8988T (cell line): ENCODE results near the gene DNAJC3.
"Not testable (repeated sequence)": the region's sequence is repeated elsewhere in the genome, so short reads cannot be mapped to it uniquely, and the experiment has no call there.

ENCODE experiments used
- DNase-seq: peaks from one replicate; pipeline ENCODE4 v3.0.0; 2011

DNAJC3 gene, protein sequence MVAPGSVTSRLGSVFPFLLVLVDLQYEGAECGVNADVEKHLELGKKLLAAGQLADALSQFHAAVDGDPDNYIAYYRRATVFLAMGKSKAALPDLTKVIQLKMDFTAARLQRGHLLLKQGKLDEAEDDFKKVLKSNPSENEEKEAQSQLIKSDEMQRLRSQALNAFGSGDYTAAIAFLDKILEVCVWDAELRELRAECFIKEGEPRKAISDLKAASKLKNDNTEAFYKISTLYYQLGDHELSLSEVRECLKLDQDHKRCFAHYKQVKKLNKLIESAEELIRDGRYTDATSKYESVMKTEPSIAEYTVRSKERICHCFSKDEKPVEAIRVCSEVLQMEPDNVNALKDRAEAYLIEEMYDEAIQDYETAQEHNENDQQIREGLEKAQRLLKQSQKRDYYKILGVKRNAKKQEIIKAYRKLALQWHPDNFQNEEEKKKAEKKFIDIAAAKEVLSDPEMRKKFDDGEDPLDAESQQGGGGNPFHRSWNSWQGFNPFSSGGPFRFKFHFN

DNA sequence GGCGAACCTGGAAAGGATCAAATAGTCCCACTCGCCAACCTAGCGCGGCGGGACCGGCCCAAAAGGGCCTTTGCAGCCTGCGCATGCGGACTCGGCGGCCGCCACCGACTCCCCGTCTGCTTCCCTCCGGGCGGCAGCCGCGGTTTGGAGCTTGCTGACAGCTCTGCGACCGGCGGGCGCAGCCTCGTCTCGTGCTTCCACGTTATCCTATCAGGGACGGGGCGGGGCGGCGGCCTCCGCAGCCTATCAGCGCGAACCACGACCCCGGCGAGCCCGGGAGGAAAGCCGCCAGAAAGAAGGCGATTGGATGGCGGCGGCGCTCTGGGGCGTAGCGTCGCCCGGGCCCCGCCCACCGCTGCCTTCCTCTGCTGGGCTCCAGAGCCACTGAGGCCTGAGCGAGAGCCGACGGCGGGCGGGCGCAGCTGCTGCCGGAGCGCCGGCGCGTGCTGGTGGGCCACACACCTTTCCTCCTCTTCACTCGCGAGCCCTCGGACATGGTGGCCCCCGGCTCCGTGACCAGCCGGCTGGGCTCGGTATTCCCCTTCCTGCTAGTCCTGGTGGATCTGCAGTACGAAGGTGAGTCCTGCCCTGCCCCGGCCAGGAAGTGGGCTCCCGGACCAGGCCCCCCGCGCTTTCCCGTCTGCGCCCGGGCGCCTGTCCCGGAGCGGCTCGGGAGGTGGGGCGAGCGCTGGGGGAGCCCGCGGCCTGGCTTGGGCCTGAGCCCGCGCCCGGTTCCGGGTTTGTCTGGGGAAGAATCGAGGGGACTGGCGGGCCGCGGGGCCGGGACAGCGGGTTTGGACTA, at the start of gene DNAJC3:
TSS of gene DNAJC3 (plus strand) at position 378 of the 802 bp plus-strand sequence. CDS start at position 495, 117 bp downstream.
- DNase-seq: peak; percentile 86

DNA sequence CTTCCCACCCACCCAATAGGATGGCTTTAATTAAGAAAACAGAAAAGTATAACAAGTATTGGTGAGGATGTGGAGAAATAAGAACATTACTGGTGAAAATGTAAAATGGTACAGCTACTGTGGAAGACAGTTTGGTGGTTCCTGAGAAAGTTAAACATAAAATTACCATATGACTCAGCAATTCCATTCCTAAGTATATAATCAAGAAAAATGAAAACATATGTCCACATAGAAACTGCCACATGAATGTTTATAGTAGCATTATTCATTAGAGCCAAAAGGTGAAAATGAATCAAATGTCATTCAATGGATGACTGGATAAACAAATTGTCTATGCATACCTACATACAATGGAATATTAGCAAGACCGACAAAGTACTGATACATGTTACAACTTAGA, 49.3 kb upstream of the DNAJC3 start:
- DNase-seq: no peak

DNA sequence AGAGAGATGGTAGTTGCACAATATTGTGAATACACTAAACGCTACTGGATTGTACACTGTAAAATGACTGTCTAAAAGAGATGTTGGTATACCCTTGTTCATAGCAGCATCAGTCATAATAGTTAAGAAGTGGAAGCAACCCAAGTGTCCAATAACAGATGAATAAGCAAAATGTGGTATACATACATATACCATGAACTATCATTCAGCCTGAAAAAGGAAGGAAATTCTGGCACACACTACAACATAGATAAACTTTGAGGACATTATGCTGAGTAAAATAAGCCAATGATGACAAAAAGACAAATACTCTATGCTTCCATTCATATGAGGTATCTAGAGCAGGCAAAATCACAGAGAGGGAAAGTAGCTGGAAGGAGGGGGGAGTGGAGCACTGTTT, 48.5 kb upstream of the DNAJC3 start:
- DNase-seq: no peak

DNA sequence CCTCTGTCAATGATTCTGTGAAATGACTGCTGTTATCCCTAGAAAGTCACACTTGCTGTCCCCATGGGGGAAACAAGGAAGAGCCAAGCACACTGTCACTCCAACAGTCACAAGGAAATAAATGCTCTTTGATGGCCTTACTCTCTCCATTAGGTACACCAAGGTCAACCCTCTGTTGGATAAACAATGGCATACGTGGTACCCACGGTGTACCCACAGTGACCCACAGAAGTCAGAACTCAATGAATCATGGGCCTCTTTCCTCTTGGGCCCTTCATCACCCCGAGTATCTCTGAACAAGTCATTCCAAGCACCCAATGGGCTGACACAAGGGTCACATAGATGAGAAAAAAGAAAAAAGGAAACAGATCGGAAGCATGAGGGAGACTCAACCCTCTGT, 47.9 kb upstream of the DNAJC3 start:
- DNase-seq: no peak

DNA sequence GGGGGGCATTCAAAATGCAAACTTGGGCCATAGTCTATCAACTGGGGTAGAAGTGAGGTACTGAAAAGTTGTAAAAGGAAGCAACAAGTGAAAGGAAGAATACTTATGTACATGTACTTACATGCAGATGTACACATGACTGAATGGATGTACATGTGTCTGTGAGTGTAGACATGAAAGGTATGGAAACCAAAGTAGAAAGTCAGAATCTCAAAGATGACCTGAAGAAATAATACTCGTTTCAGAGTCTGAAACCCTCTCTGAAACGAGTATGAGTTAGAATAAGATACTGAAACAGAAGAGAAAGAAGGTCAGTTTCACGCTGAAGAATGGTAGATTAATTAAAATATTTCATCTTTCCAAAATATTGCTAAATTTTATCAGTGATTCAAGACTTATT, 46.3 kb upstream of the DNAJC3 start:
- no peak for DNase-seq

DNA sequence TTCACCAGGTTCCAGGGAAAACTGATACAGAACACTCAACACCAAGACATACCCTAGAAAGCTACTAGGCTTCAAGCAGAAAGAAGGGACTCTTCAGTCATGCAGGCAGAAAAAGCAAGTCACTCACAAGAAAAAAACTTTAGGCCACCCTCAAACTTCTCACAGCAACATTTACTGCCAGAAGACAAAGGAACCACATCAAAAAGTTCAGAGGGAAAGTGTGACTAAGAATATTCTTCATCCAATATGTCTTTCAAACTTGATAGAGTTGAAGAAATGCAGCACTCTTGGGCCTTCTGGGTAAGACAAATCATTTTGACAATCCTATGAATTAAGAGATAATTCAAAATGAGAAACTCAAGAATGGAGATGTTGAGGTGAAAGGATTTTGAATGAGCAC, 40.1 kb upstream of the DNAJC3 start:
- DNase-seq: no peak

DNA sequence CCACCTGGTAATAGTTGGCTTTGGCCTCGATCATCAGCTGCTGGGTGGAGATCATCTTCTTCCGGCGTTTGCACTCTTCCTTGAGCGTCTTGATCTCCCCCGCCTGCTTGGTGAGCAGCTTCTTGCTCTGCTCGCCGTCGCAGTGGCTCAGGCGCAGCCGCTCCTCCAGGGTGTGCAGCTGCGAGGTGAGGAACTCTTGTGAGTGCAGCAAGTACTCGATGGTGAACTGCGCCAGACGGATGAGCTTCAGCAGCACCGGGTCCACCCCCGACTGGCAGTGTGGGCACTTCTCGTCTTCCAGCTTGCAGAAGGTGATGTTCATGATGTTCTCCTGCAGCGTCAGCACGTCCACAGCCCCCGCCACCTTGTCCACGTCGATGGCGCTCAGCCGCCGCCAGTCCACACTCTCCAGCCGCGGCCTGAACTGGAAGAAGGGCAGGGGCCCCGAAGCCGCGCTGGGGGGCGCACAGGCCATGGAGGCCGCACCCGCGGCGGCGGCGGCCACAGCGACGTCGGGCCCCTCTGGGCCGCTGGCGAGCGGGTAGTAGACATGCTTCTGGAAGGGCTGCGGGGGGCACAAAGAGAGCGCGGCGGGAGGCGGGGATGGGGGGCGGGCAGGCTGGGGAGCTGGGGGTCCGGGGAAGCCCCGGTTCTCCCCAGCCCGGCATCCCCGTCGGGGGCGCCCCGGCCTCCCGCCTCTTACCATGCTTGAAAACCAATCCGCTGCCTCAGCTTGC, 35.5 kb upstream of the DNAJC3 start:
- DNase-seq: no peak

DNA sequence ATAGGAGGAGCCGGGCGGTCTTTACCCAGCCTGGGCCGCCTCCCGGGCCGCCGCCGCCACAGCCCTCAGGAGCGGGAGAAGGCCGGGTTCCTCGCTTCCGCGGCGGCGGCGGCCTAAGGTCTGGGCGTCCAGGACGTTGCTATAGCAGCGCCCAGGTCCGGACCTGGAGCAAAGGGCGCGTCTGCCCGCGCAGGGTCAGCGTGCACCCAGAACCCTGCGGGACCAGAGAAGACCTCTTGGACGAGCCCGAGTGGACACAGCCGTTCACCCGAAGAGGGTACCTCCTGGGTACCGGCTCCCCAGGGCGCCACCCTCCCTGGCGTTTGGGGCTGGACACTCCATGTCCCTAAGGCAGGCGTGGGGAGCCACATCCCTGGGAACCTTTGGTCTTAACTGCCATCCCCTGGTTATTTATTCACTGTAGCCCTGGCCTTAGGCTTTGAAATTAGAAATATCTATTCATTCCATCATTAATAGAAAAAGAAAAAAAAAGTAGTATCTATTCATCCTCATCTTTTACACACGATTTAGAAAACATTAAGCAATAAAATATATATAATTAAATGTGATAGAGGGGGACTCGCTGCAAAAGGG, 34.8 kb upstream of the DNAJC3 start:
- no peak for DNase-seq

DNA sequence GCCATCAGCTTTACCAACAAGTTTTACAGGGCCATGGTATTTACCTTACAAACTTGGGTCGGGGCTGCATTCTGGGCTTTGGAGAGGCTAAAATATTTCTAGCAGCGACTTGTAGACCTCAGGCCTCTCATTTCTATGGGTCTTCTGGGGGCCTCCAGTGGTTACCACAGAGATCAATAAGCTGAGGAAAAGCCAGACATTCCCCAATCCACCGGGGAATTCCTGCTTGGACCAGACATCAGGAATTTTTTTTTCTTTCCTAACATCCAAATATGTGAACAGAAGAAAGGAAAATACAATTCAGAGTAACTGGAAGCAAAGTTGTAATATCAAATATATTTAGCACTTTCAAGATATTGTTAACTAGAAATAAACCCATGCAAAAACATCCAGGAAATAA, 33.9 kb upstream of the DNAJC3 start:
- DNase-seq: no peak

DNA sequence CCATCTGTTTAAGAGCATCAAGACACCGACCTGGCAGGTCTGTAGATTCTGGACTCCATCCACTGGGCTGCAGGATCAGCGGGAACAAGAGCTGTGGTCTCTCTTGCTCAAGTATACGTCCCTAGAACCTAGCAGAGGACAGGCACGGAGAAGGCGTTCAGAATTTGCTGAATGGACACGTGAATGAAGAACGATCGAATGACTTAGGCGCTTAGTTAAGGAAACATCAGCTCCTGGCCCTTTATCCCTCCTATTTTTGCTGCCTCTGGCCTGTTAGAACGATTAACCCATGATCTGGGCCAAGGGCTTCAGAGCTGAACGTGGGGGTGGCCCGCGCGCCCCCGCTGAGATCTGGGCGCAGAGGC, 33.4 kb upstream of the DNAJC3 start:
- no peak for DNase-seq

DNA sequence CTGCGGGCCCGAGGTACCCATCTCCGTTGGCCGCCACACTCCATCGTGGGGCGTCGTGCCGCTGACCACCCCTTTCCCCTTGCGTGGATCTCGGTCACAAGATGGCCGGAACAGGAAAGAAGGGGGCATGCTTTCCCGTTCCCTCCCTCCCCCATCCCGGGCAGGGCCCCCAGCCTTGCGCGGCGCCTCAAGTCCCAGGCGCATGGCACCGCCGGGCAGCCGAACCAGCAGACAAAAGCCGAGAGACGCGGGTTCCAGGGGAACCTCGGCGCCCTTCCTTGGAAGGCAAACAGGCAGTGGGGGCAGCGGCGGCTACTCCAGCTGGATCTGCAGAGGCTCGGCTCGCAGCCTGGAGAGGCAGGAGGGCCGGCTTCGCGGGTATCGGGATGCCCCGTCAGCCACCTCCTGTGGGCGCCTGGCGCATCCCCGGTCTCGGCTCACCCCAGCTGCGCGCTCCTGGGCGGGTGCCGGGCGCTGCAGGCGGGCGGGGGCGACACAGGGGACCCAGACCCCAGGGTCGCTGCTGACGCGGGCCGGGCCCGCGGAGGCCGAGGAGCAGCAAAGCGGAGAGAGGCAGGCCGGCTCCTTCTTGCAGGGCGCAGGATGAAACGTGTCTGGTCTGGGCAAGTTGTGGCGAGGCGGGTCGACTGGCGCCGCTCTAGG, 32.9 kb upstream of the DNAJC3 start:
- DNase-seq: peak; percentile 23

DNA sequence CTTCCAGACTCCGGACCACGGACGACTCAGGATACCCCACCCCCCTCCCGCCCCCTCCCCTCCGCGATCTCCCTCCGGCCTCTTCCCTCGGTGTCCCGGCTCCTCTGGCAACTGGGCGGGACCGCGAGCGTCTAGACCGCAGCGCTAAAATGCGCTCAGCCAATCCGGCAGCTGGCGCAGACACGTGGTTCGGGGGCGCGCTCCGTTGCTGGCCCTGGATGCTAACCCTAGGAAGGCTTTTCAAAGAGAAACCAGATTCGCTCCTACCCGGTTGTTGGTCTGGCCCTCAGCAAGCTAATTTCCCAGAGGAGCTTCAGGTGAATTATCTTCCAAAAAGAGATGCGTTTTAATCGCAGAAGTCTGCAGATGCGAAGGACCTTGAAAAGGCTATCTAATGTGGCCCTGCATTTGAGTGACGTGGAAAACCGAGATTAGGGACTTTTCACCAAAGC, 32.3 kb upstream of the DNAJC3 start, which contains the start of gene DZIP1:
TSS of gene DZIP1 (minus strand) at position 106 of the 452 bp plus-strand sequence. CDS start 2,677 bp downstream, outside the sequence.
- DNase-seq: peak; percentile 40

DNA sequence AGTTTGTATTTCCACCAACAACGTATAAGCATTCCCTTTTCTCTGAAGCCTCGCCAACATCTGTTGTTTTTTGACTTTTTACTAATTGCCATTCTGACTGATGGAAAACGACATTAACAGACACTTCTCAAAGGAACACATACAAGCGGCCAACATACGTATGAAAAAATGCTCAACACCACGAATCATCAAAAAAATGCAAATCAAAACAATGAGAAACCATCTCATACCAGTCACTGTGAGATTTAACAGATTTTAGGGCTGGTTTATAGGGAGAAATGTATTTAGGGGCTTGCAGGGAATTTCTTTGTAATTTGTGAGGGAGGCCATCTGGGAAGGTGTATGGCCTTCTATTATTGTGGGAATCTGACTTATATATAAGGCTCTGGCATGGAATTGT, 29.6 kb upstream of the DNAJC3 start:
- no peak for DNase-seq

DNA sequence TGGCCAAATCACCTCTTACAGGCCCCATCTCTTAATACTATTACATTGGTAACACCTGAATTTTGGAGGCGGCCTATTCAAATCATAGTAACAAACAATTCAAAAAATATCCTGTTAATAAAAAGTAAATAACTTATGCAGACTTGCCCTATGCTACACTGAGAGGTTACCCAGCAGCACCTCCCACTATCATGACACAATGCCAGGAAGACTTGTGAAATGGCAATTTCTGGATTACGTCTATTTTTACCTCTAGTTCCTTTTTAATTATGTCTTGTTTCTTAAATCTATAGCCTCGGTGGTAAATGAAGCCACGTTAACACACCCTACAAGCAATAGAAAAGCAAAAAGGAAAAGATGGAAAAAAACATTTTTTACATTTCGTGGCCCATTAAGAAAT, 26.2 kb upstream of the DNAJC3 start:
- no peak for DNase-seq

DNA sequence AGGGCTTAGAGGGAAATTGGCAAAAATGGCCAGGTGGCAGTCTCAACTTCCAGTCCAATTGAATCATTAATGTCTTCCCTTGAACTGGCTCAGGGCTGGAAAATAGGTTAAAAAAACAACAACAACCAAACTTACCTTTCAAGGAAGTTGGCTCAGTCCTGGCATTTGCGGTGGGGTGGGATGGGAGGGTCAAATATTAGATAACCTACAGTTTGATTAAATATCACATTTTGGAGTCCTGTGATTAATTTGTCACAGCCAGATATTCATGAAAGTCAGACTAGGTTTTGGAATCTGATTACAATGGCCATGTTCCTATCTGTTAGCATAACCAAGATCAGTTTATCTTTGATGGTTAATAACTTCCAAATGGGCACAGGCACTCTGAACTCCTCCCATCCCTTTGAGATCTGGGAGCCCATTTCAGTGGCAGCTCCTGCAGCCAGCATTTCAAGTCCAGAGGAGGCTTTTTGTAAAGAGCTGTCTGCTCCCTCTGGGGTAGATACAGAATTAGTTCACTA, 24.6 kb upstream of the DNAJC3 start:
- no peak for DNase-seq

DNA sequence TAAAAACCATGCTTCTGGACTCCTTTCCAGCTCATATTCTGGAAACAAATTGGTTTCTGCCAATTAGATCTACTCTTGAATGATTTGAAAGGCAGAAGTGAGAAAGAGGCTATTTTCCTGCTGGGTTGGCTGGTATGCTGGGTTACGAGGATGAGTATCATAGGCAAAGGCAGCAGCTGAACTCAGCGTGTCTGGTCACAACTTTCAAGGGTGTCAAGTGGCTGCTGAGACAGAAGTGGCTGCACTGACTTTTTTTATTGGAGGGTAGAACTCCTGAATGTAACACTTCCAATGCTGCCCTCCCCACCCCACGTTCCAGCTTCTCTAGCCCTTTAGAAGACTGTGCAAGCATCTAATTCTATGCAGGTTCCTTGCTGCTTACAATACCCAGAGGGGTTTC, 24.1 kb upstream of the DNAJC3 start:
- DNase-seq: no peak

DNA sequence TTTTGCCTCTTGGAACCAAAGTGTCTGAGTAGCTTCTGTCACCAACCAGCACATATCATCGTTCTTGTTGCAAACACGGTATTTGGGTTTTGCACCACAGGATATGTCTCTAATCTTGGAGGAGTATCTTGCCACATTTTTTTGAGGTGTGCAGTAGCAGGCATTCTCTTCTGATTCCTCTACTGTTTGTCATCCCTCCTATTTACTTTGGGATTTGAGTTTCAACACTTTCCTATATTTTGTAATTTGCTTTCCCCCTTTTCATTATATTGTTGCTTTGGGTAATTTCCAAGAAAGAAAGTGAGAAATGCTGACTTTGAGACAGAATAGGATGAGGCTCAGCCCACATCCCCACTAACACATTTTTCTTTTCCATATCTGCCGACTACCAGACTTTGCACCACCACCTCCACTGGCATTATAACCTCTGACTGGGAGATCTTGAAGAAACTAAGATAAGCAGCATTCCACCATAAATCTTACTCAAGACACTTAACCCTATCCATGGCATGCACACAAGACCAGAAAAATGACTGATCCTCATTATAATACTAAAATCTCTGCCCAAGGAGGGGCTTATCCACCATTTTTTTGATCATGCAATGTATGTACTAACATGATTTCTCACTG, 20.4 kb upstream of the DNAJC3 start:
- DNase-seq: no peak

DNA sequence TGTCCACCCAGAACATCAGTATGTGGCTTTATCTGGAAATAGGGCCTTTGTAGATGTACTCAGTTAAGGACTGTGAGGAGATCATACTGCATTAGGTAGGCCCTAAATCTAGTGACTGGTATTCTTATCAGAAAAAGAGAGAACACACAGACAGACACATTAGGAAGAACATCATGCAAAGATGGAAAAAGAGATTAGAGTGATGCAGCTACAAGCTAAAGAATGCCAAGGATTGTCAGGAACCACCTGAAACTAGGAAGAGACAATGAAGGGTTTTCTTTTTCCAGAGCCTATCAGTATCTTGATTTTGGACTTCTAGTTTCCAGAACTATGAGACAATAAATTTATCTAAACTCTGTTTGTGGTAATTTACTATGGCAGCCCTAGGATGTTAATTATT, 17.4 kb upstream of the DNAJC3 start:
- DNase-seq: no peak

DNA sequence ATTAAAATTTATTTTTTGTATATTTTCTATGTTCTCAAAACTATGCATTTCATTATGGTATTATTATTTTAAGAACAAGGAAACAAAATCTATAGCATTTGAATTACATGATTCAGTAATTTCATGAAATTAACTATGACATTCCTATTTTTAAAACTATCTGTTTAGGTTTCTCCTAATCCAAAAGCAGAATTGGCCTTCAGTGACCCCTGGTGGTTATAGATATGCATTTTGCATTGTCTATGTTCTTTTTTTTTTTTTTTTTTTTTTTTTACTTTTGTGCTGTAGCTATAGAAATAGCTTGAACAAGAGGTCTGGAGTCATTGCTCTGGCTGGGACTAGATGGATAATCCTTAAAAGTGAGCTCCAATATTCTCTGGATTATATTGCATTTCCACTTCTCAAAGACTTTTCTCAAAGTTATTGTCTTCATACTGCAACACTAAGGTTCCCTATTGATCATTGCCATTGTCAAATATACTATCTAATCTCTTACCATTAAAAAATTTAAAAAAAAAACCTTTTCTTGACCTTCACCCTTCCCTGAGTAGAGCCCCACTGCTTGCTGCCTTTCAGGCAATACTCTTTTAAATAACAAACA, 15.9 kb upstream of the DNAJC3 start:
- DNase-seq: no peak

DNA sequence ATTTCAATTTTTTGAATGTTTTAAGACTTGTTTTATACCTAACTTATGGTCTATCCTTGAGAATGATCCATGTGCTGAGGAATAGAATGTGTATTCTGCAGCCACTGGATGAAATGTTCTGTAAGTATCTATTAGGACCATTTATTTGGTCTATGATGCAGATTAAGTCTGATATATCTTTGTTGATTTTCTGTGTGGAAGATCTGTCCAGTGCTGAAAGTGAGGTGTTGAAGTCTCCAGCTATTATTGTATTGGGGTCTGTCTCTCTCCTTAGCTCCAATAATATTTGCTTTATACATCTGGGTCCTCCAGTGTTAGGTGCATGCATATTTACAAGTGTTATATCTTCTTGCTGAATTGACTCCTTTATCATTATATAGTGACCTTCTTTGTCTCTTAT, 9.7 kb upstream of the DNAJC3 start:
- DNase-seq: not testable (repeated sequence)

DNA sequence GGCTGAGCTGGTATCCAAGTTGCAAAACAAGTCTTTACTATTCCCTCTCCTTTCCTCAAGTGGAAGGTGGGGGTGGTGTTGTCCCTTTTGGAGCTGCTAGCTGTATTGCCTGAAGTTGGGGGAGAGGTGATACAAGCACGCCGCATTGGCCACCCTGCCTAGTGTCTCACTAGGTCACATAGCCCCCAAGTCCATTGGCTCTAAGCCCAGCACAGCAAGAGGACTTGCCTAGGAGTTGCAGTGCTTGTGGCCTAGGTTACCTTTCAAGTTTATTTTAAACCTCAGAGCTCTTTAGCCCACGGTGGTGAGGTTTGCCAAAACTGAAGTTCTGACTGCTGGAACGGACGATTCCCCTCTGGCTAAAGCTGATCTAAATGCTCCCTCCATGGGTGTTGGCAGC, 5.3 kb upstream of the DNAJC3 start:
- no peak for DNase-seq
